SU-DHL-6 (cell line): Measurements from ENCODE around the gene TSPAN4.

Source experiments
- H2AFZ ChIP-seq: fragments of 200-600 bp; sonication (generic); 2 replicates; pipeline ENCODE4 v1.6.1; 2014; ENCODE audit warnings: low read depth, mild to moderate bottlenecking, moderate library complexity, mixed read lengths, antibody characterized with exemption, low read length; ENCODE audit not compliant: severe bottlenecking
- H3F3A ChIP-seq: fragments of 200-600 bp; shearing (Covaris generic); 2 replicates; pipeline ENCODE4 v1.6.0; 2016; ENCODE audit warnings: antibody characterized with exemption, mild to moderate bottlenecking; ENCODE audit not compliant: insufficient read depth
- H3K27ac ChIP-seq: fragments of 200-600 bp; sonication (generic); 2 replicates; pipeline ENCODE4 v1.5.1; 2016; ENCODE audit warnings: low read depth, mild to moderate bottlenecking, low read length, moderate library complexity, mixed read lengths
- H3K27me3 ChIP-seq: fragments of 200-600 bp; sonication (generic), shearing (Covaris generic); 2 replicates; pipeline ENCODE4 v1.6.0; 2014; ENCODE audit warnings: mild to moderate bottlenecking, low read length
- H3K36me3 ChIP-seq: fragments of 200-600 bp; sonication (generic); 2 replicates; pipeline ENCODE4 v1.6.1; 2014; ENCODE audit warnings: mild to moderate bottlenecking, low read length, mixed read lengths
- H3K4me2 ChIP-seq: fragments of 300-600, 200-600 bp; shearing (Covaris generic), sonication (generic); 2 replicates; pipeline ENCODE4 v1.6.0; 2014; ENCODE audit warnings: low read length, low read depth, mild to moderate bottlenecking; ENCODE audit not compliant: poor library complexity, severe bottlenecking
- H3K4me3 ChIP-seq: fragments of 200-600 bp; sonication (generic); 2 replicates; pipeline ENCODE4 v1.5.1; 2014; ENCODE audit warnings: antibody characterized with exemption, low read length, mild to moderate bottlenecking, mixed read lengths; ENCODE audit not compliant: insufficient read depth, poor library complexity, severe bottlenecking
- H3K79me2 ChIP-seq: fragments of 200-600 bp; sonication (generic); 2 replicates; pipeline ENCODE4 v1.6.1; 2014; ENCODE audit warnings: mild to moderate bottlenecking, low read length, moderate library complexity; ENCODE audit not compliant: insufficient read depth
- H3K9ac ChIP-seq: fragments of 200-600 bp; sonication (generic); 2 replicates; pipeline ENCODE4 v1.7.0; 2014; ENCODE audit warnings: mild to moderate bottlenecking, low read length
- H3K9me2 ChIP-seq: fragments of 200-600 bp; sonication (generic); replicated peaks from 2 replicates; pipeline ENCODE4 v1.6.1; 2014; ENCODE audit warnings: low read length; ENCODE audit not compliant: insufficient read depth
- H3K9me3 ChIP-seq: fragments of 200-600 bp; sonication (generic); 2 replicates; pipeline ENCODE4 v1.6.1; 2014; ENCODE audit warnings: low read length, mixed read lengths; ENCODE audit not compliant: insufficient read depth
- H4K20me1 ChIP-seq: fragments of 200-600 bp; sonication (generic); 2 replicates; pipeline ENCODE4 v1.6.1; 2014; ENCODE audit warnings: low read depth, mild to moderate bottlenecking, antibody characterized with exemption, low read length, moderate library complexity, mixed read lengths
- CTCF ChIP-seq: fragments of 200-600 bp; sonication (generic); IDR thresholded peaks from one replicate; pipeline ENCODE4 v1.5.1; 2017; ENCODE audit warnings: antibody characterized with exemption, mild to moderate bottlenecking, low read length, moderate library complexity; ENCODE audit not compliant: insufficient read depth, poor library complexity, severe bottlenecking
- EZH2phosphoT487 ChIP-seq: fragments of 200-600 bp; sonication (generic), shearing (Covaris generic); conservative IDR thresholded peaks from 2 replicates; pipeline ENCODE4 v1.6.1; 2018; ENCODE audit warnings: mild to moderate bottlenecking, antibody characterized with exemption, low read length, moderate library complexity, mixed read lengths

Gene TSPAN4

GRCh38 chr11:854601-855329 lies 12.1 kb downstream of the TSPAN4 start:
- no peaks in the 10 kb centered on the region for H3K9me3 ChIP-seq
- no peak overlapping the region for H3K27ac ChIP-seq
- H4K20me1 ChIP-seq = no peaks in the 10 kb centered on the region
- H3K9ac ChIP-seq = no peak overlapping the region
- H3K4me2 ChIP-seq = no peak overlapping the region
- H3K79me2 ChIP-seq = no peaks in the 10 kb centered on the region
- H3K36me3 ChIP-seq = no peaks in the 10 kb centered on the region
- no peaks in the 10 kb centered on the region for H3K27me3 ChIP-seq
- TF ChIP-seq CTCF (no peak), EZH2phosphoT487 (no peak)
- no peak overlapping the region for H3K4me3 ChIP-seq
- no peak overlapping the region for H2AFZ ChIP-seq
- no peaks in the 10 kb centered on the region for H3F3A ChIP-seq
- no peaks in the 10 kb centered on the region for H3K9me2 ChIP-seq

DNA sequence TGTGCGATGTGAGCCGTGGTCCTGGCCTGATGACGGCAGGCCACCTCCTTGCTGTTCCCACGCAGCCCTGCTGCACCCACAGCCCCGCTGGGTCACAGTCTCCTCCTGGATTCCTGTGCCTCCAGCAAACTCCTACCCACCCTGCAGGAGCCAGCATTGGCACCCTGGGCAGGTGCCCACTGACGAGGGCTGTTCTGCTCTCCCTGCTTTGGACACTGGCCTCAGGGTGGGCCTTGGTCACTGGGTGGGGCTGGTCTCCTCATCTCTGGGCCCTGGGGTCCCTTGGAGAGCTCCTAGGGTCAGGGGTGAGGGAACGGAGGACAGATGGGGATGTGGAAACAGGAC lies 12.7 kb downstream of the TSPAN4 start:
- Histone ChIP-seq H3K9me3 (no peaks in the 10 kb centered on the region), H3K36me3 (no peaks in the 10 kb centered on the region)

DNA sequence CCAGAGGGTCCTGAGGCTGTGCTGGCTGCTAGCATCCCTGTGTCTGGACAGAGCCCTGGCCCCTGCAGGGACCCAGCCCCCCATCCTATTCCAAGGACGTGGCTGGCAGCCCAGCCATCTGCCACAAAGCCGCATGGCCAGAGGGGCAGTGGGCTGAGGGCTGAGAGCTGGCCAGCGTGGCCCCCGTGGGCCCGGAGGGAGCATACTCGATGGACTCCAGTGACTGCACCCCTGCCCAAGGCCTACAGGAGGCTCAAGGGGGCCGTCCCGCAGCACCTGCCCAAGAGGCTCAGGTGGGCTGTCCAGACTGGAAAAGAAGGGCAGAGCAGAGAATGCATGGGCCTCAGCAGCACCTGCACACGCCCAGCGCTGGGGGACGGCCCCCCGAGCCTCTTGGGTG lies 13.1 kb downstream of the TSPAN4 start:
- H3K4me2 ChIP-seq = no peak overlapping the region
- H3K9me2 ChIP-seq = no peaks in the 10 kb centered on the region
- H4K20me1 ChIP-seq = no peaks in the 10 kb centered on the region
- H3F3A ChIP-seq = no peaks in the 10 kb centered on the region
- H3K4me3 ChIP-seq = no peak overlapping the region
- TF ChIP-seq CTCF (no peak), EZH2phosphoT487 (no peak)
- no peaks in the 10 kb centered on the region for H3K9me3 ChIP-seq
- H3K36me3 ChIP-seq = no peaks in the 10 kb centered on the region
- H3K27ac ChIP-seq = no peak overlapping the region
- no peak overlapping the region for H2AFZ ChIP-seq
- no peaks in the 10 kb centered on the region for H3K27me3 ChIP-seq
- H3K79me2 ChIP-seq = no peaks in the 10 kb centered on the region
- no peak overlapping the region for H3K9ac ChIP-seq

More for the DNA sequence above, 12.7 kb downstream of the TSPAN4 start:
- Histone ChIP-seq H3K4me3 (no peak overlapping the region), H3K4me2 (no peak overlapping the region), H4K20me1 (no peaks in the 10 kb centered on the region), H2AFZ (no peak overlapping the region), H3F3A (no peaks in the 10 kb centered on the region), H3K27me3 (no peaks in the 10 kb centered on the region), H3K9me2 (no peaks in the 10 kb centered on the region), H3K27ac (no peak overlapping the region), H3K9ac (no peak overlapping the region), H3K79me2 (no peaks in the 10 kb centered on the region)
- TF ChIP-seq CTCF (no peak), EZH2phosphoT487 (no peak)
